Stimulated activated CD4-positive, alpha-beta T cell treated with anti-CD3 and anti-CD28 coated beads, TNF-alpha, amount 100 ng/mL, for 24 hours (primary cell): ENCODE data around the gene AGRP.

Experiments used
- DNase-seq, 3 experiments: peaks; one replicate each; pipeline ENCODE4 v3.0.0-alpha.2; 2020; ENCODE audit warnings: low read depth in 3 of 3

AGRP gene

GRCh38 chr16:67445441-67445912, 37.9 kb downstream of the AGRP start:
- no peak for DNase-seq

DNA sequence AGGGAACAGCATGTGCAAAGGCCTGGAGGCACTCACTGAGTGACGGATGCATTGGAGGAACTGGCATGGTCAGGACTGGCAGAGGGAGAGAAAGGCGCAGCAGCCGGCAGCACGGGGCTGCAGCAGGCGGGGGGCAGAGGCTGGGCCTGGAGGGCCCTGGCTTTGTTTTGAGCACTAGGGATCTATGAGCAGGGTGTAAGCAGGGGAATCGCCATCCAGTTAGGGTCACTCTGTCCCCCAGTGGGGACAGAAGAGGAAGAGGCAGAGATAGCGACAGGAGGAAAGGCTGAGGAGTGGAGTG, 38.3 kb downstream of the AGRP start:
- no peak for DNase-seq

DNA sequence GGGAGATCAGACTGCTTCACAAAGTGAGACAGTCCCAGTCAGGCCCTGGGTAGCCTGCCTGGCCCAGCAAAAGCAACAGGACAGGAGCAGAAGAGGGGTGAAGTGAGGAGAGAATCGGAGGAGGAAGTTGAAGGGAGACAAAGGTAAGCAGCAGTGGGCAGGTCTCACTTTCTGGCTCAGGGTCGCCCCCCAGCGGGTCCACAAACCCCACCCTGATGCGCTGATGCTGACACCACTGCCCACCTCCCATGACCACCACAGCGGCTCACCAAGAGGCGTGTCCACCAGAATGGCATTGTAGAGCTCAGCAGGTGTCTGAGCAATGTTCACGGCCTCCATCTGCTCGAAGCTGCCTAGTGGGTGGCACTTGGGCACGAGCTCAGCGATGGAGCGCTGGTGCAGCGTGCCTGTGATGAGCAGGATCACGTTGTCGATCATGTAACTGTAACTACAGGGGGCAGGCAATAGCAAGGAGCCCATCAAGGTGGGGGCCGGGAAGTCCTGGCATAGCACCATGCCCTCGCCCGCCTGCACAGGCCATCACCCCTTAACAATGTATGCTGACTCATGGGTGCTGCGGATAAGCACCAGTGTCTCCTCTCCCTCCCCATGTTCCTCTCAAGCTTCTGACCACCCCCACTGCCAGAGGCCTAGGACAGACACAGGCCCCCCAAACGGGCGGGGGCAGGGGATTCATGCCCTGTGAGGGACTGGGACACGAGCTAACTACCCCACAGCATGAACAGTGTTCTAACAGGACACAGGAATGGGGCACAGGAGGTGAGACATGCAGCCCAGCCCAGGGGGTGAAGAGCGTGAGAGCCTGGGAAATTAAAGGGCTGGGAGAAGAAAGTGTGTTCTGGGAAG, 38.9 kb downstream of the AGRP start:
- no peak for DNase-seq

DNA sequence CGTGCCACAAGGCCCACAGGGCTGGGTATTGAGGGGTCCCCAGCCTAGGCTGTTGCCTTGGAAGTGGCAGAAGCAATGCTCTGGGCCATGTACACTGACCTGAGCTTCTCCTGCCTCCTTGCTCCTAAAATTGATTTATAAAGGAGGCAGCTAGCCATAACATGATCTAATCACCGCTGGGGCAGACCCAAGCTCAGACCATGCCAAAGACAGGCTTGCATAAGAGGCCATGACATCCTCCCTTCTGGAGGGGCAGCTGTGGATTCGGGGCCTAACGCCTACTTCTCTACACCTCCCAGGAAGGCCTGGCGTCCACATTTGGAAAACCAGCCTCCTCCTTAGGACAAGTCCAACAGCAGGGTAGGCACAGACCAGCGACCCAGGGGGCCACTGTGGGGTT, 40.1 kb downstream of the AGRP start:
- DNase-seq: no peak

GRCh38 chr16:67442581-67443255, 40.6 kb downstream of the AGRP start:
- no peak for DNase-seq

DNA sequence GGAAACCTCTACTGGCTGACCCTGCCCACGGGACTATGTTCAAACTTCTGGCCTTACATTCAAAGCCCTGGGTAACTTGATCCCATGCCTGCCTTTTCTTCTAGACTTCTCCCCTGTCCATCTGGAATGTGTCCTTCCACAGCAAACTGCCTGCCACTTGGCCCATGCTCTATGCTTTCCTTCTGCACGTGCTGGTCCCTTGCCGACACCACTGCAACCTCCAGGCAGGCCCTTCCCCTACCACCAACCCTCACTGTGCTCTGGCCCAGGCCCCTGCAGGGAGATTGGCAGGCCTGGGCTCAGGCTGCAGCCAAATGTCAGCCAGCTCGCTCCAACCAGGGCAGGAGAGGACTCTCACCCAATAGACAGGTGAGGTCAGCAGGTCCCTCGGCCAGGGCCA, 41.4 kb downstream of the AGRP start:
- no peak for DNase-seq

DNA sequence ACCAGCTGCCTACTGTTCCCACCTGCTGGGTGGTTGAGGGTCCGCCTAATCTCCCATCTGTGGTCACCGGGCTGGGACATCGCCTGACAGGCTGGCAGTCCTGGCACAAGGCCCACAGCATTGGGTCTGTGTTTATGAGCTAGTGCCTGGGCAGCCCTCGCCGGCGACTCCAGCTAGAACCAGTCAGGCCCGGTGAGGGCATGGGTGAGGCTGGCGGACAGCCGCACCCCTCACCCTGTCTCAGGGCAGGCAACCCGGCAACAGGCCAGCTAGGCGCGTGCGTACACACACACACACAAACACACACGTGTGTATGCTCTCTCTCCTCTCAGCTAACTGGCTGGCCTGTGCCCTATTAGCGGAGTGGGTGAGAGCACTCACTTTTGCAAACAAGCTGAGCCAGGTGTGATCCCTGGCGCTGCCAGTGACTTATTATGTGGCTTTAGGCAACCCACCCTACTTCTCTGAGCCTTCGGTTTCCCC, 42.0 kb downstream of the AGRP start:
- DNase-seq: no peak

DNA sequence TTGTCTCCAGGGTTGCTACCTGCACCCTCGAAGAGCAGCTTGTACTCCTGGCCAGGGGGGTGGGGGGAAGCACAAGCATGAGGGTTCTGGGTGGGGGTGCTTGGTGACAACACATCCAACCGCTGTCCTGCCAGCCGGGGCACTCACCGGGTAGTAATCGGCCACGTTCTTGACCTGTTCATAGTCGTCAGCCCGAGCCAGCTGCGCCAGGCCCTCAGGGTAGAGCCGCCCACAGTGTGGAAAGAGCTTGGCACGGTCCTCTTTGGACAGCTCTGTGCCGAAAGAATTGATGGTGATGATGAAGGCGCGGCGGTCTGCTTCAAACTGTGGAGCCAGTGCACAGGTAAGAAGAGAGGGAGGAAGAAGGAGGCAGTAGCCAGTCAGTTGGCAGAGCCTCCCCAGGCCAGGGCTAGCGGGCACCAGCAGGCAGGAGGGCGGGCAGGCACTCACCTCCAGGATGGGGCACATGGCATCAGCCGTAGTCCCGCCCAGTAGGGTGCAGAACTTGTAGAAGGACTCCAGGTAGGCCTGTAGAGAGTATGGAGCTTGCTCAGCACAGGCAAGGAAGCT, 44.4 kb downstream of the AGRP start:
- no peak for DNase-seq

- DNase-seq: no peak
Measured at GRCh38 chr16:67438098-67438791, 45.1 kb downstream of the AGRP start.

DNA sequence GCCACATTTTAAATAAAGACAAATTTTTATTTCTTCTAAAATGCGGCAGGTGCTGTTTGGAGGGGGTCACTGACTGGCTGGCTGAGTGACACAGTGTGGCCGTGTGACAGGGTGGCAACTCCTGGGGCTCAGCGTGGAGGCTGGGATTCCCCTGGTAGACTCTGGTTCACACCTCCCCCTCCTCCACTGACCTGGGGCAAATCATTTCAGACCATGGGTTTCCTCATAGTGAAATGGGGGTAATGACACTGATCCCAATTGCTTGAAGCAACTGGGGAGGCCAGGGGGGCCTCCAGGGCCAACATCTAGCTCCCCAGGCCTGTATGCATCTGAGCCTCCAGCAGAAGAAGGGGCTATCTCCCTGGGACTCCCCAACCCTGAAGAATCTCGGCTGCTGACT, 45.8 kb downstream of the AGRP start:
- no peak for DNase-seq

- DNase-seq: no peak
Measured at GRCh38 chr16:67436640-67437193, 46.6 kb downstream of the AGRP start.

DNA sequence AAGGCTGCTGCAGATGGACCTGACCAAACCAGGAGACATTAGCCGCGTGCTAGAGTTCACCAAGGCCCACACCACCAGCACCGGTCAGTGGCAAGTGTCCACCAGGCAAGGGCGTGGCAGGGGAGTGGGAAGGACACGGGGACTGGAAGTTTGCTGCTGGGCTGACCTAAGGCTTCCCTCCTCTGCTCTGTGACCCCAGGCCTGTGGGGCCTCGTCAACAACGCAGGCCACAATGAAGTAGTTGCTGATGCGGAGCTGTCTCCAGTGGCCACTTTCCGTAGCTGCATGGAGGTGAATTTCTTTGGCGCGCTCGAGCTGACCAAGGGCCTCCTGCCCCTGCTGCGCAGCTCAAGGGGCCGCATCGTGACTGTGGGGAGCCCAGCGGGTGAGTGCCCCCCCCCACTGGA, 47.6 kb downstream of the AGRP start:
- DNase-seq: no peak

GRCh38 chr16:67433131-67433719, 50.1 kb downstream of the AGRP start:
- no peak for DNase-seq
